GM10266 (cell line): ENCODE data around the gene TINCR.

Experiments used
- DNase-seq: peaks from one replicate; pipeline ENCODE4 v3.0.0; 2012; ENCODE audit errors: extremely low spot score
- TF ChIP-seq, protein P1 (sequence below): IDR thresholded peaks from 2 replicates; pipeline ENCODE4 v1.5.1; 2012; ENCODE audit warnings: mild to moderate bottlenecking, low read depth; ENCODE audit not compliant: control insufficient read depth, insufficient read depth; ENCODE audit errors: missing control alignments

Gene TINCR

DNA sequence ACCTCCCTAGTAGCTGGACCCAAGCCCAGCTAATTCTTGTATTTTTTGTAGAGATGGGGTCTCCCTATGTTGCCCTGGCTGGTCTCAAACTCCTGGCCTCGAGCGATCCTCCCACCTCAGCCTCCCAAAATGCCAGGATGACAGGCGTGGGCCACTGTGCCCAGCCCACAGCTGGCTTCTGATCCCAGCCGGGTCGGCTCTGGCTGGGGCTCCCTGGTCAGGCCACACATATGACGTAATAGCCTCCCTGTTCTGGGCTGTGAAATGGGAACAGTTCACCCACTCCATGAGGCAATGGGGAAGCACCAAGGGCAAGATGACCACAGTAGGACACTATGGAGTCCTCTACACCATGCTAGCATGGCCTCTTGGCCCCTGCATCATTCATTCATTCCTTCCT lies 41.1 kb downstream of the TINCR start:
- DNase-seq, result no peak
- TF ChIP-seq, protein P1, sequence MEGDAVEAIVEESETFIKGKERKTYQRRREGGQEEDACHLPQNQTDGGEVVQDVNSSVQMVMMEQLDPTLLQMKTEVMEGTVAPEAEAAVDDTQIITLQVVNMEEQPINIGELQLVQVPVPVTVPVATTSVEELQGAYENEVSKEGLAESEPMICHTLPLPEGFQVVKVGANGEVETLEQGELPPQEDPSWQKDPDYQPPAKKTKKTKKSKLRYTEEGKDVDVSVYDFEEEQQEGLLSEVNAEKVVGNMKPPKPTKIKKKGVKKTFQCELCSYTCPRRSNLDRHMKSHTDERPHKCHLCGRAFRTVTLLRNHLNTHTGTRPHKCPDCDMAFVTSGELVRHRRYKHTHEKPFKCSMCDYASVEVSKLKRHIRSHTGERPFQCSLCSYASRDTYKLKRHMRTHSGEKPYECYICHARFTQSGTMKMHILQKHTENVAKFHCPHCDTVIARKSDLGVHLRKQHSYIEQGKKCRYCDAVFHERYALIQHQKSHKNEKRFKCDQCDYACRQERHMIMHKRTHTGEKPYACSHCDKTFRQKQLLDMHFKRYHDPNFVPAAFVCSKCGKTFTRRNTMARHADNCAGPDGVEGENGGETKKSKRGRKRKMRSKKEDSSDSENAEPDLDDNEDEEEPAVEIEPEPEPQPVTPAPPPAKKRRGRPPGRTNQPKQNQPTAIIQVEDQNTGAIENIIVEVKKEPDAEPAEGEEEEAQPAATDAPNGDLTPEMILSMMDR, result no peak

DNA sequence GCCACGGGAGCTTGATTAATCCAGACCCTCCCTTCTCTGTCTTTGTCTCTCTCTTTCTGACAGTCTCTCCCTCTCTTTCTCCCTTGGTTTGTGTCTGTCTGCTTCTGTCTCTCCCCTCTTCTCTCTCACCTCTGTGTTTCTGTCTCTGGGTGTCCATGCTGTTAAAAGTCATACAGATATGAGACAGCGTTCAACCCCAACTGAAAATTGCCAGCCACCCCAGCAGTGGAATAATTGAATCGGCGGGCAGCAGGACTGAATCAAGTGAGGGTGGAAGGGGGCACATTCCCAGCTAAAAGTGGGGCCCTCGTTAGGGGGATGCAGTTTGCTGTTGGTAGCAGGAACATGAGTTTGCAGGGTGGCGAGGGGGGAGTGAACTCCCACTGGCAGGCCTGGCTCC lies 43.7 kb downstream of the TINCR start:
- TF ChIP-seq, protein P1, result no peak
- DNase-seq, result no peak

DNA sequence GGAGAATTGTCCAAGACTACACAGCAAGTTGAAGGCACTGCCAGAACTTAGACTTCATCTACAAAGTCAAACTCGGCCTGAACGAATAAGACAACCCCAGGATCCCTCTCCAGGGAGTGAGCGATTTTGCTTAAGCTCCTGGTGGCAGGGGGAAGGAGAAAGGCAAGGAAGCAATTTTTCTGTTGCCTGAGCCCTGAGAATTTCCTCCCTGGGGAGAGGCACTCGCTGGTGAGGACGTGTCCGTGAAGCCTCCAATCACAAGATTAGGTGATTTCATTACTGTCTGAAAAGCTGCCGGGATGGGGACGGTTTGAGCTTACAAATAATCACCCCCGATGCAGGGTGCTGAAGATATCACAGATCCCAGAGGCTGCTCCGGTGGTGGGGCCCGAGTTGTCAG lies 45.6 kb downstream of the TINCR start:
- TF ChIP-seq, protein P1, result no peak
- no peak for DNase-seq

DNA sequence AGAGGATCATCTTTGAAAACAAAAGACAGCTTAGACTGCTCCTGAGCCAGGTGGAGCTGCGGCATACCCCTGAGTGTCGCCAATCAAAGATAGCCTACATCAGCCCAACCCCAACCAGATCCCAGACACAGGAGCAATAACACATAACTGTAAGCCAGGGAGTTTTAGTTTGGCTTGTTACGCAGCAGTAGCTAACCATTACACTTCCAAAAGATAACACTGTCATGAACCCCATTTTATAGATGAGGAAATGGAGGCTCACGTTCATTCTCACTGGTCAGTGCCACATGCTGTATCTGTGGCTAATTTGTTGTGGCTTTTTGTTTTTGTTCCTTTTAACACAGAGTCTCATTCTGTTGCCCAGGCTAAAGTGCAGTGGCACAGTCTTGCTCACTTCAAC lies 47.3 kb downstream of the TINCR start:
- TF ChIP-seq, protein P1, result no peak
- DNase-seq, result no peak

- no peak for DNase-seq
Measured at GRCh38 chr19:5519076-5519475, 48.7 kb downstream of the TINCR start.

GRCh38 chr19:5515737-5516136 lies 52.0 kb downstream of the TINCR start:
- DNase-seq, result no peak
- TF ChIP-seq, protein P1, result no peak

More at GRCh38 chr19:5519076-5519475, 48.7 kb downstream of the TINCR start:
- TF ChIP-seq, protein P1, result no peak

DNA sequence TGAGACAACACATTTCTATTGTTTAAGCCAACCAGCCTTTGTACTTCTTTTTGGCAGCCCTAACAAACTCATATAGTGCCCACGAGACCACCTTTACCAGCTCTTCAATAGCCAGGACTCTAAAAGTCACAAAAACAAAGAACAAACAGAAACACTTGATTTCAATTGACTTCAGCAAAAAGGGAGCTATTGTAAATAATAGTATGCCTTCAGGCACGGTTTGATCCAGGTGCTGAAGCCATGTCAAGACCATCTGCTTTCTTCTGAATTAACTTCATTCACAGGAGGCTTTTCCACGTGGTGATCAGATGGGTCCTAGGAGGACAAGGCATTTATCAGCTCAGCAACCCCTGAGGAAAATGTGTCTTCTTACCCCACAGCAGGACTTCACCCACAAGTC lies 53.8 kb downstream of the TINCR start:
- TF ChIP-seq, protein P1, result no peak
- no peak for DNase-seq
